ENCODE results near the gene ZFP36L1. TPM values are rescaled to one million over a fixed set of nuclear protein-coding genes. Genes with fewer than 3 reads are reported as not detected.

Gene ZFP36L1
- total RNA-seq, 1 experiment from 2014 or later = 240 TPM

DNA sequence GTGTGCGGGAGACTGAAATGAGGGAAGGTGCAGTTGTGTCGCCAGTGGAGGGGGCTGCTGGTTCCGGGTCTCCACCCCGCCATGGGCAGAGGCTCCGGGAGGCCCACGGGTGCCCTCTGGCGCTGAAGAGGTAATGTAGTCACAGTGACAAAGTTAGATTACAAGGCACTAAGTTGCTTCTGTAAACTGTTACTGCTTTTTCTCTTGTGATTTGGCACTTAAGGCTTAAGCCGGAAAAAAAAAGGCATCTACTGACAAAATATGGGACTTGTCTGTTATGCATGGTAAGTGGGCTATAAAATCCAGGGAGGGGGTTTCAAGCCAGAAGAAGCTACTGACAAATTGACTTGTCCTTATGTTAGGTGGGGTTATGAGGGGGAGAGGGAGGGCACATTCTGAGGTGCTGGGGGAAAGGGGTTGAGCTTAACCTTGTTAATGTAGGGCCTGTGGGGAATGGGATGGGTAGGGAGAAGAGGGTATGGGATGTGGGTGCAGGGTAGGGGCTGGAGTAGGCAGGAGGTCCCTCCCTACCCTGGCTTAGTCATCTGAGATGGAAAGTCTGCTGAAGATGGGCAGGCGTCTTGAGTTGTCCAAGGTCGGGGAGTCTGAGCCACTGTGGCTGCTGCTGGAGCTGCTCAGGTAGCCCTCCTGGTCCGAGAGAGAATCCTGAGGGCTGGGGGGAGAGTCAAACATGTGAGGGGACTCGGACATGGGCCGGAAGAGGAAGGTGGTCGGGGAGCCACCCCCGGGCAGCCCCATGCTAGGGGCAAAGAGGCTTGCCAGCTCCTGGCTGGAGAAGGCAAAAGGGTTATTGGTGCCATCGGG is 3.7 kb downstream of the ZFP36L1 start:
- Mint-ChIP-seq H3K36me3 (ENCODE audit: insufficient read depth, unreplicated experiment) (peaks cover 88% of the 10 kb centered on the region), H3K9me3 (ENCODE audit: low read depth, unreplicated experiment) (no peaks in the 10 kb centered on the region), H3K4me1 (ENCODE audit: low read depth, unreplicated experiment) (peaks cover 27% of the 10 kb centered on the region), H3K27ac (ENCODE audit: unreplicated experiment) (peak overlapping the region; percentile 81), H3K4me3 (ENCODE audit: low read depth, unreplicated experiment) (peak overlapping the region; percentile 85), H3K27me3 (ENCODE audit: unreplicated experiment) (no peaks in the 10 kb centered on the region)
- intact Hi-C loops (cut with micrococcal nuclease; ENCODE audit: unreplicated experiment) = loop anchor here (1.0 to 10.0 kb wide), 5 partner anchors 212 to 644 kb away; no protein-coding TSS in a partner anchor
- DNase-seq = peak; percentile 91
- CTCF ChIA-PET = interaction anchor here (0.7 to 2.7 kb wide), 6 partner anchors 26 to 845 kb away, joined by 3 to 20 read pairs (median 3); no protein-coding TSS in a partner anchor
- TF ChIP-seq, protein P1, sequence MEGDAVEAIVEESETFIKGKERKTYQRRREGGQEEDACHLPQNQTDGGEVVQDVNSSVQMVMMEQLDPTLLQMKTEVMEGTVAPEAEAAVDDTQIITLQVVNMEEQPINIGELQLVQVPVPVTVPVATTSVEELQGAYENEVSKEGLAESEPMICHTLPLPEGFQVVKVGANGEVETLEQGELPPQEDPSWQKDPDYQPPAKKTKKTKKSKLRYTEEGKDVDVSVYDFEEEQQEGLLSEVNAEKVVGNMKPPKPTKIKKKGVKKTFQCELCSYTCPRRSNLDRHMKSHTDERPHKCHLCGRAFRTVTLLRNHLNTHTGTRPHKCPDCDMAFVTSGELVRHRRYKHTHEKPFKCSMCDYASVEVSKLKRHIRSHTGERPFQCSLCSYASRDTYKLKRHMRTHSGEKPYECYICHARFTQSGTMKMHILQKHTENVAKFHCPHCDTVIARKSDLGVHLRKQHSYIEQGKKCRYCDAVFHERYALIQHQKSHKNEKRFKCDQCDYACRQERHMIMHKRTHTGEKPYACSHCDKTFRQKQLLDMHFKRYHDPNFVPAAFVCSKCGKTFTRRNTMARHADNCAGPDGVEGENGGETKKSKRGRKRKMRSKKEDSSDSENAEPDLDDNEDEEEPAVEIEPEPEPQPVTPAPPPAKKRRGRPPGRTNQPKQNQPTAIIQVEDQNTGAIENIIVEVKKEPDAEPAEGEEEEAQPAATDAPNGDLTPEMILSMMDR (IDR thresholded peaks at IDR 0.05; ENCODE audit: unreplicated experiment) = peak; percentile 49
- BruUV-seq (replicated peaks) = no TSS peak

DNA sequence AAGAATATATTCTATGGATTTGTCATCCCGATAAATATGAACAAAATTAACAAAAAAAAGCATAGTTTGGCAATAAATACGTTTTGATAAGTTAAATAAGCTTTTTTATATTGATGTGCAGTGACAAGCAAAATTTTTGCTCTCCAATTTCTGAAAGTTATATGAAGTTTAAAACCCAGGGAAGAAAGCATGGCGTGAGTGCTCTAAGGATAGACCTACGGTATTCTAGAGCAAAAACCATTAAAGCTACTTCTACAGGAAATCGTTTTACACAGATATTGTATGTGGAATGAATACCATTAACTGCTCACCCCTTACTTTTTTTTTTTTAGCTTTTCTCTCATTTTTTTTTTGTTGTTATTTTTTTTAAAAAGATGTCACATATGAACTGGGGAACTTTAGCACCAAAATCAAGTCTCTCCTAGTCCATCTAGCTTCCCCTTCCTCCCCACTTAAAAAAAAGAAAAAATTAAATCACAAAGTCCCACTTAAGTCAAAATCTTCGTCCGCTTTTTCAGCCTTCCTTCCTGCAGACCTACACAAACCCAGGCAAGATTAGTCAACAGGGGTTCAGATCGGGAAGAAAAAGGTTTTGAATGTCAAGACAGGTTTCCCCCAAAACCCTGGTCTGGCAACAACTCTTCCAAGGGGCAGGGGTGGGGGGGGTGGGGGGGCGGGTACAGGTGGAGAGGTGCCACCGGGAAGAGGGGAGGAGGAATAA is 4.4 kb downstream of the ZFP36L1 start:
- Mint-ChIP-seq H3K9me3 (ENCODE audit: low read depth, unreplicated experiment) (no peaks in the 10 kb centered on the region), H3K36me3 (ENCODE audit: insufficient read depth, unreplicated experiment) (peaks cover 80% of the 10 kb centered on the region), H3K4me3 (ENCODE audit: low read depth, unreplicated experiment) (peak overlapping the region; percentile 85), H3K4me1 (ENCODE audit: low read depth, unreplicated experiment) (peaks cover 27% of the 10 kb centered on the region), H3K27ac (ENCODE audit: unreplicated experiment) (peak overlapping the region; percentile 81), H3K27me3 (ENCODE audit: unreplicated experiment) (no peaks in the 10 kb centered on the region)
- no TSS peak for BruUV-seq (replicated peaks)
- CTCF ChIA-PET = interaction anchor here (0.7 to 2.7 kb wide), 6 partner anchors 27 to 541 kb away, joined by 3 to 20 read pairs (median 4); no protein-coding TSS in a partner anchor
- intact Hi-C loops (cut with micrococcal nuclease; ENCODE audit: unreplicated experiment) = loop anchor here (2.0 to 10.0 kb wide), 4 partner anchors 211 to 644 kb away; no protein-coding TSS in a partner anchor
- DNase-seq = no peak
- TF ChIP-seq, protein P1 (IDR thresholded peaks at IDR 0.05; ENCODE audit: unreplicated experiment) = no peak

DNA sequence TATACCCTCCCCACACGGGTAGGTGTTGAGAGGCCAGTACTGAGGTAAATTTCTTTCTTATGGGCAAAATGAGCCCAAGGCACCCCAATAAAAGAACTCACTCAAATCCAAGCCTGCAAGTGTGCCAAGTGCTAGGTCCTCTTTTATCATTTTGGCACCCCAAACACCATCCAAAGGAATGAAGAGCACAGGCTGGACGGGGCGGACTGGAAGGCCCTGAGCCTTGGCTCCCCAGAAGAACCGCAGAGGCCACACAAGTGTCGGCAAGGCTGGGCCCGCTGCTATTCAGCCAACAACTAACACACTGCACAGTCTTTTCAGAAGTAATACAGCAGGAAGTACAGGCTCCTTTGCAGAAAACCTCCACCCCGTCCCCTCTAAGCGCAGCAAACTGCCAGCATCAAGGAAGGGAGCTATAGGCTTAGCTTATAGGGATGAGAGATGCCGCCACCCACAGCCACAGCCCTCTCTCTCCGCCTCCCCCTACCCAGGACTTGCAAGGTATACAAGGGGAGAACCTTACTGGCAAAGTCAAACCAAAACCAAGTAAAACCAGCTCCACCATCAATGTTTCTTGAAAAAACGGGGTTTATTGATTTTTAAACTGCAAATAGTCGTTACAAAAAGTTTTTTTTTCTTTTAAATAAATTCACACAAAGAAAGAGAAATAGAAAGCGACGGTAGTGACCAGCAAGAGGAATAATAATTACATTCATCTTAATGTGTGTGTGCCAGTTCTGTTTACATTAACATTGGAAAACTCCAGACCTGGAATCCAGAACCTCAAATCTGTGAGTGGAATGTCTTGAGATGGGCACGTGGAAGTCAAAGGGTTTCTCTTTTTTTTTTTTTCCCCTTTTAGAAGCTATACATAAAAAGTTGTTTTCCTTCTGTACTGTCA is 5.5 kb downstream of the ZFP36L1 start:
- peaks cover 69% of the 10 kb centered on the region for H3K36me3 Mint-ChIP-seq (ENCODE audit: insufficient read depth, unreplicated experiment)

More for the DNA sequence above, 5.5 kb downstream of the ZFP36L1 start:
- no TSS peak for BruUV-seq (replicated peaks)
- Mint-ChIP-seq H3K9me3 (ENCODE audit: low read depth, unreplicated experiment) (no peaks in the 10 kb centered on the region), H3K4me3 (ENCODE audit: low read depth, unreplicated experiment) (peak overlapping the region; percentile 41), H3K4me1 (ENCODE audit: low read depth, unreplicated experiment) (peaks cover 27% of the 10 kb centered on the region), H3K27me3 (ENCODE audit: unreplicated experiment) (no peaks in the 10 kb centered on the region), H3K27ac (ENCODE audit: unreplicated experiment) (peak overlapping the region; percentile 90)
- intact Hi-C loops (cut with micrococcal nuclease; ENCODE audit: unreplicated experiment) = loop anchor here (5.0 to 10.0 kb wide), 3 partner anchors 210 to 643 kb away; no protein-coding TSS in a partner anchor
- TF ChIP-seq, protein P1 (IDR thresholded peaks at IDR 0.05; ENCODE audit: unreplicated experiment) = no peak
- no peak for DNase-seq
- CTCF ChIA-PET = interaction anchor here (0.7 to 1.4 kb wide), 3 partner anchors 29 to 480 kb away, joined by 3 to 5 read pairs (median 5); no protein-coding TSS in a partner anchor

Data from Calu3 (cell line).